RWPE1 (cell line): ENCODE data around the gene NKX1-2.

Experiments used
- CTCF ChIA-PET: fragments of 350-600 bp; sonication (Branson Sonifier 250); formaldehyde crosslinking; extraction: SDS; loops from one replicate; lab custom pipeline; 2021; lab: Yijun Ruan, JAX
- POLR2A ChIA-PET: fragments of 400-600 bp; formaldehyde crosslinking; extraction: SDS; loops from one replicate; lab custom pipeline; 2020; ENCODE audit warnings: antibody characterized with exemption; ENCODE audit not compliant: low non-redundant PET; lab: Yijun Ruan, JAX
- DNase-seq: peaks from one replicate; pipeline ENCODE4 v3.0.0; 2012; ENCODE audit warnings: low spot score
- H3K27ac ChIP-seq: fragments of 450-650 bp; 2 replicates; pipeline ENCODE4 v1.5.1; 2017
- TF ChIP-seq, protein P1 (sequence below): fragments of 450-650 bp; conservative IDR thresholded peaks from 2 replicates; pipeline ENCODE4 v1.5.1; 2017; ENCODE audit warnings: low read depth, mild to moderate bottlenecking

Gene NKX1-2

DNA sequence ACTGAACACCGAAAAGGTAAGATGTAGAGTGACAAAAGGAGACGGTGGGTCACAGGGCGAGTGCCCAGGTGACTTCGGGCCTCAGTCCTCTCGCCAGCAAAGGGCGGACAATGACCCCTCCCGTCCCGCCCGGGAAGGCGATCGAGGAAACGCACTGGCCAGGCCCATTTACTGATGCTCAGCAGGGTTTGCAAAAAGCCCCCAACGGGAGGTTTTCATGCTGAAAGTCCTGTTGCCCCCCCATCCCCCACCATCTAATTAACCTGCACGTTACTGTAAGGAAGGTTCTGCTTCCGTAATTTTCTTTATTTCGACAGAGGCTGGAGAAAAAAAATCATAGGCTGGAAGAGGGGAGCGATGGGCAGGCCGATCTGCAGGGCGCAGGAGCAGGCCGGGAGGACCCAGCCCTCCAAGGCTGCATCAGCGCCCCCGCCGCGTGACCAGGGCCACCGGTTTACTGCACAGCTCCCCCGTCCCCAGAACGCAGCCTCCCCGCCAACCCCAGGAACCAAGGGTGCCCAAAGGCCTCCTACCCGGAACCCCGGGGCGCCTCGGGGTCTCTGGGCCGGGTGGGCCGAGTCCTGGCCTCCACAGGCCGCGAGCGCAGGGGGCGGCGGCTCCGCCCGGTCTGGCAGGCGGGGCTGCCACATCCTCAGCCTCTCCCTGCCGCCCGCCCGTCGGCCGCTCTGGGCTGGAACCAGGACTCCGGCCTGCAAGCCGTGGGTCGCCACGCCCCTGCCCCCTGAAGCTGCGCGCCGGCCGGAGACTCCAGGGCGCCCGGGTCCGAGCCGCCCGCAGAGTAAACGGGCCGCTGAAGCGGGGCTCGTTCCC, 31.7 kb downstream of the NKX1-2 start:
- ChIA-PET CTCF (interaction anchor here (0.7 to 1.4 kb wide), 3 partner anchors 11 to 29 kb away, joined by 3 to 11 read pairs (median 3); no protein-coding TSS in a partner anchor), POLR2A (interaction anchor here (0.7 to 1.0 kb wide), 2 partner anchors 44 to 415 kb away, joined by 4 to 6 read pairs; partner anchors contain the start of gene LHPP)
- peak overlapping the region; percentile 80 for H3K27ac ChIP-seq
- peak; percentile 63 for DNase-seq
- TF ChIP-seq, protein P1, sequence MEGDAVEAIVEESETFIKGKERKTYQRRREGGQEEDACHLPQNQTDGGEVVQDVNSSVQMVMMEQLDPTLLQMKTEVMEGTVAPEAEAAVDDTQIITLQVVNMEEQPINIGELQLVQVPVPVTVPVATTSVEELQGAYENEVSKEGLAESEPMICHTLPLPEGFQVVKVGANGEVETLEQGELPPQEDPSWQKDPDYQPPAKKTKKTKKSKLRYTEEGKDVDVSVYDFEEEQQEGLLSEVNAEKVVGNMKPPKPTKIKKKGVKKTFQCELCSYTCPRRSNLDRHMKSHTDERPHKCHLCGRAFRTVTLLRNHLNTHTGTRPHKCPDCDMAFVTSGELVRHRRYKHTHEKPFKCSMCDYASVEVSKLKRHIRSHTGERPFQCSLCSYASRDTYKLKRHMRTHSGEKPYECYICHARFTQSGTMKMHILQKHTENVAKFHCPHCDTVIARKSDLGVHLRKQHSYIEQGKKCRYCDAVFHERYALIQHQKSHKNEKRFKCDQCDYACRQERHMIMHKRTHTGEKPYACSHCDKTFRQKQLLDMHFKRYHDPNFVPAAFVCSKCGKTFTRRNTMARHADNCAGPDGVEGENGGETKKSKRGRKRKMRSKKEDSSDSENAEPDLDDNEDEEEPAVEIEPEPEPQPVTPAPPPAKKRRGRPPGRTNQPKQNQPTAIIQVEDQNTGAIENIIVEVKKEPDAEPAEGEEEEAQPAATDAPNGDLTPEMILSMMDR = no peak

DNA sequence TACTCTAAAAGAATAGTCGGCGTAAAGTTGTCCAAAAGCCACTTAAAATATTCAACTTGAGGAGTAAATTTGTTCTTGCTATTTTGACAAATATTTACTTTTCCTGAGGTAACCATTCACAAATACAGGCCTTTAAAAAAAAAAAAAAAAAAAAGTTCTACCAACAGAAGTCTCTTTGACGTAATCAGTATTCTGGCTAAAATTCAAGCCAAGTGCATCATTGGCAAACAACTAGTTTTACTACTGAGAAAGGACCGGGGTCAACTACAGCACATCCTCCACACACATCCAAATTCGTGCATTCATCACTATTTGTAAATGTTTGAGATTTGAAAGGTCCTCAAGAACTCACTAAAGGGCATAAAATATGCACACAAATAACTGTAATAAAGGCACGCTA, 33.1 kb downstream of the NKX1-2 start:
- ChIA-PET CTCF (interaction anchor here (0.6 to 2.1 kb wide), 3 partner anchors 13 to 353 kb away, joined by 3 to 11 read pairs (median 7); no protein-coding TSS in a partner anchor), POLR2A (no interaction called here)

DNA sequence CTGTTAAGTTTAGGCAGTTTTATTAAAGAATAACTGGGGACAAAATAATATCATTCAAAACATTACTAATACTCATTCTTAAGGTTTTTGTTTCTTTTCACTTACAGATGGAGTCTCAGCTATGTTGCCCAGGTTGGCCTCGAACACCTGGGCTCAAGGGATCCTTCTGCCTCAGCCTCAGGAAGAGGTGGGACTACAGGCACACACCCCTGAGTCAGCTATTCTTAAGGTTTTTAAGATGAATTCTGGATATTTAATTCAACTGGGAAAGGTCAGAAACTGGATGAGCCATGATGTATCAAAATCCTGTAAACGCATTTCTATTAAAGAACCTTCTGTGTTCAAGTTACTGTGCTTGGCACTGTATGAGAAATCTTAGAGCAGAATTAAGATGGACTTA, 34.6 kb downstream of the NKX1-2 start:
- no peak for DNase-seq
- TF ChIP-seq, protein P1 = no peak
- H3K27ac ChIP-seq = peak overlapping the region; percentile 63
- ChIA-PET POLR2A (no interaction called here), CTCF (interaction anchor here (1.0 to 2.1 kb wide), 3 partner anchors 11 to 115 kb away, joined by 4 to 7 read pairs (median 6); no protein-coding TSS in a partner anchor)

More for the DNA sequence above, 33.1 kb downstream of the NKX1-2 start:
- TF ChIP-seq, protein P1 = no peak
- no peak for DNase-seq
- H3K27ac ChIP-seq = no peak overlapping the region

DNA sequence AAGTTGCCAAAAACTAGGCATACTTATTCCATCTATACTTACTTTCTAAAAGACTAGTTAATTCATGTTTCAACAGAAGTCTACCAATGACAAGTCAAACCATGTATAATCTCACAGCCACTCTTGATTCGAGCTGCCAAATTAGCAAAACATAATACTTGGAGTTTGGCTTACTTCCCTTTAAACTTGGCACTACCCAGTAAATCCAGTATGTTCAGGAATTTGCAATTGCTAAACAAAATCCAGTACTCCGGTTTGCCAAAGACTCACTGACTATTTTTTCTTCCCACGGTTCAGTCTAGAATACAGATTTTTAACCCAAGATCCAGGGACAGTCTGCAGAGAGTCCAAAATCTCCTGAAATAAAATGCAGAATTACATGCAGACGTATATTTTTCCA, 35.8 kb downstream of the NKX1-2 start:
- TF ChIP-seq, protein P1 = no peak
- ChIA-PET CTCF (interaction anchor here (0.6 to 1.4 kb wide), 3 partner anchors 10 to 23 kb away, joined by 3 to 6 read pairs (median 4); no protein-coding TSS in a partner anchor), POLR2A (no interaction called here)

DNA sequence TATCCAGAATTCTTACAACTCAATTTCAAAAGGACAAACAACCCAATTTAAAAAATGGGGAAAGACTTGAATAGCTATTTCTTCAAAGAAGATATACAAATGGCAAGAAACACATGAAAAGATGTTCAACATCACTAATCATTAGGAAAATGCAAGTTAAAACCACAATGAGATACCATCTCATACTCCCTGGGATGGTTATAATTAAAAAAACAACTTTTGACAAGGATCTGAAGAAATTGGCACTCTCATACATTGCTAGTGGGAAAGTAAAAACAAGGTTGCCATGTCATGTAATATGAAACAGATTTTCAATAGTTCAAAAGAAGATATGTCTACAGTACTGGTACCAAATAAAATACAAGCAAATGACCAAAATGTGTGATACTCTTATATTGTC, 40.1 kb downstream of the NKX1-2 start:
- DNase-seq = no peak
- H3K27ac ChIP-seq = no peak overlapping the region
- POLR2A ChIA-PET = no interaction called here
- CTCF ChIA-PET = interaction anchor here (0.7 kb wide), 2 partner anchors 101 to 423 kb away, joined by 3 read pairs; no protein-coding TSS in a partner anchor
- TF ChIP-seq, protein P1 = no peak

More for the DNA sequence above, 35.8 kb downstream of the NKX1-2 start:
- no peak for DNase-seq
- H3K27ac ChIP-seq = no peak overlapping the region

DNA sequence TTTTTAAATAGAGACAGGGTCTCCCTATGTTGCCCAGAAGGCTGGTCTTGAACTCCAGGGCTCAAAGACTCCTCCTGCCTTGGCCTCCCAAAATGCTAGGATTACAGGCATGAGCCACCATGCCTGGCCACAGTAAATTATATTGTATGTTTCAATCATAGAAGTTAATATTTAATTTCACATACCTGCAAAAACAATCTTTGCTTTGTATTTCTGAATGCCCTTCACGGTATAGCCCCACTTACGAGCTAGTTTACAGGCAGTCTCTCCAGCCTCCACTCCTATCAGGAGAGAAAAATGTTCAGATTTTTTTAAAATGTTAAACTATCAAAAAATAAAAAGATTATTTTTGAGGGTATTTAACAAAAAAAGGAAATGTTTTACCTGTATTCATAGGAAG, 41.5 kb downstream of the NKX1-2 start:
- DNase-seq = no peak
- CTCF ChIA-PET = no interaction called here
- TF ChIP-seq, protein P1 = no peak
- no peak overlapping the region for H3K27ac ChIP-seq
- POLR2A ChIA-PET = no interaction called here
